HG03460 (cell line): ENCODE measurements around the gene VPS26C.

Experiments
- ATAC-seq: cut with Tn5 transposase; IDR thresholded peaks from one replicate; pipeline ENCODE4 v1.9.1; 2021; ENCODE audit not compliant: unreplicated experiment

The VPS26C gene

GRCh38 chr21:37266515-37267221 is 466 bp downstream of the VPS26C start:
- ATAC-seq = peak; percentile 5

GRCh38 chr21:37264808-37265207 is 2.3 kb downstream of the VPS26C start:
- no peak for ATAC-seq

GRCh38 chr21:37263827-37264600 is 3.1 kb downstream of the VPS26C start:
- no peak for ATAC-seq

GRCh38 chr21:37259426-37259825 is 7.7 kb downstream of the VPS26C start:
- ATAC-seq = no peak

GRCh38 chr21:37257967-37258877 is 8.9 kb downstream of the VPS26C start:
- peak; percentile 60 for ATAC-seq

GRCh38 chr21:37257511-37257966 is 9.6 kb downstream of the VPS26C start:
- peak; percentile 34 for ATAC-seq

GRCh38 chr21:37253991-37254390 is 13.1 kb downstream of the VPS26C start:
- no peak for ATAC-seq

GRCh38 chr21:37251294-37251634 is 15.9 kb downstream of the VPS26C start:
- ATAC-seq = no peak

GRCh38 chr21:37249112-37249904 is 17.8 kb downstream of the VPS26C start:
- ATAC-seq = no peak

GRCh38 chr21:37248298-37248697 is 18.8 kb downstream of the VPS26C start:
- ATAC-seq = no peak

GRCh38 chr21:37245151-37245550 is 22.0 kb downstream of the VPS26C start:
- no peak for ATAC-seq

GRCh38 chr21:37244501-37245095 is 22.5 kb downstream of the VPS26C start:
- ATAC-seq = no peak

GRCh38 chr21:37243961-37244360 is 23.2 kb downstream of the VPS26C start:
- no peak for ATAC-seq

- no peak for ATAC-seq
Measured at GRCh38 chr21:37241426-37241825, 25.7 kb downstream of the VPS26C start.

- ATAC-seq = no peak
Measured at GRCh38 chr21:37240978-37241377, 26.2 kb downstream of the VPS26C start.

GRCh38 chr21:37237764-37238163 is 29.4 kb downstream of the VPS26C start:
- no peak for ATAC-seq

- ATAC-seq = no peak
Measured at GRCh38 chr21:37237346-37237745, 29.8 kb downstream of the VPS26C start.

- ATAC-seq = no peak
Measured at GRCh38 chr21:37233551-37234146, 33.5 kb downstream of the VPS26C start.

- ATAC-seq = no peak
Measured at GRCh38 chr21:37232274-37233018, 34.7 kb downstream of the VPS26C start.
